A549 treated with RU486 at 1 μM for 4 hours (cell line): ENCODE results near the gene ZNF416. TPM values are rescaled to one million over a fixed set of nuclear protein-coding genes. Genes with fewer than 3 reads are reported as not detected.

Experiments used
- total RNA-seq: library from RNA; stranded (reverse); fragments of 200-300 nt; extraction: Qiagen RNA extraction; gene quantifications from 5 replicates; pipeline ENCODE4 v1.2.3, GENCODE V29; 2022; ENCODE audit warnings: low read depth

Gene ZNF416
- 4.2 to 4.9 TPM (median 4.5 TPM) in 5 replicates for total RNA-seq

GRCh38 chr19:57578487-57579205, at the start of gene ZNF416:
Gene ZNF416, minus strand, starts transcription at chr19:57578911. Its CDS starts 207 bp downstream, at chr19:57578704.

GRCh38 chr19:57613941-57614743, 35.4 kb upstream of the ZNF416 start, which contains the start of gene ZNF134:
Gene ZNF134, plus strand, starts transcription at chr19:57614242. Its CDS starts 5,227 bp downstream, at chr19:57619469.

GRCh38 chr19:57599761-57600383, 21.2 kb upstream of the ZNF416 start, which contains the start of gene ZNF530:
Gene ZNF530, plus strand, starts transcription at chr19:57599885. Its CDS starts 4,461 bp downstream, at chr19:57604346.

GRCh38 chr19:57583521-57584416, 5.1 kb upstream of the ZNF416 start, which contains the start of gene ZIK1:
Gene ZIK1, plus strand, starts transcription at chr19:57584145. Its CDS starts 212 bp downstream, at chr19:57584357.

DNA sequence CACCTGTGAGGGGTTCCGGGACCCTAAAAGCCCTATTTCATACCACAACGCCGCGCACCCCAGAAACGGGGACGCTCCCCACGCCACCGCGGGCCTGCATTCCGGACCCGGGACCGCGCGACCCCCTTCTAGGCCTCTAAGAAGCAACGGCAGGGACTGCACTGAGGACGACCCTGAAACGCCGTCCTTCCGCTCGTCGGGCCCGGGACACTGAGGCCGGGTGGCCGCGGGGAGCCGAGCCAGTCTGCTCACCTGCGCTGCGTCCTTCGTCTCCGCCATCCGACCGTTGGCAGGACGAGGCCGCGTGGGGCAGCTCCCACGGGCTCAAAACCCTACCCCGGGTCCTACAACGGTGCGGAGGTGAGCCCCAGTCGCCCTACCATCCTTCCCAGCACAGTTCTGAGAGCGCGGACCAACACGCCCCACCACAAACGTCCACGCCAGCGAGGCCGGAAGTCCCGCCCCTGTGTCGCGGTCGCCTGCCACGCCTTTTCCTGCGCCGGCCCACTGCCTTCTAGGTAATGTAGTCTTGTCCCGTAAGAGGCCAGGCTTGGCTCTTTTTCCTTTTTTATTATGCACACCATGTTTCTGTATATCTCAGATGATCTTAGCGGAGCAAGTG, 19.2 kb downstream of the ZNF416 start, which contains the start of gene ZNF550:
Gene ZNF550, minus strand, starts transcription at position 460 of the 622 bp plus-strand sequence. Its CDS starts 181 bp downstream, at position 279.

DNA sequence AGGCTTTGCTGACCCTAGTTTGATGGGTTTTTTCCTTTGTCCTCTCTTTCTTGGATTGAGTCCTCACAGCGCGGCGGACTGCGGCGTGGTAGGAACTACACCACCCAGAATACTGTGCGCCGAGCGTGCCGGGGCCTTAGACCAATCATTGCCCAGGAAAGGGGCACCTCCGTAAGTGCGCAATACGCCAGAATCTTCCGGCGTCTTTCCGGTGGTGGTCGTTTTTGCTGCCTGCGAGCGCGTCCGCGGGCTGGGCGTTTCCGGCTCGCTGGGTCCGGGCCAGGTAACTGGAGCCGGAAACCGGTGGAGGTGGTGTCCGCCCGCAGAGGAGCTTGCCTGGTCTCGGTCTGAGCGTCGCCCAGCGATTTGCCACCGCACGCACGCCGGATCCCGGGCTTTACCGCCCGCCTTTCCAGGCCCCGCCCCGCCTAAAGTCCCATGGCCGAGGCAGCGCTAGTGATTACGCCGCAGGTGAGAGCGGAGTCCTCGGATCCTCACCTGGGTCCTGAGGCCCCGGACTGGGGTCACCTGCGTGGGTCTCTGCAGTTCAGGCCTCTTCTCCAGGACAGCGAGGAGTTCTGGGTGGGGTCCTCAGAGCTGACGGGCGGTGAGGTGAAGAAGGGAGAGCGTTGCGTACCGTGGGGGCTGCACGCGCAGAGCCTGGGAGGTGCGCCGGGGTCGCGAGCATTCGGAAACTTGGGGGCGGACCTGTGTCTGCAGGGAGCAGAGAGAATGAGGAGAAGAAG, 51.4 kb downstream of the ZNF416 start, which contains the start of gene ZNF549:
Gene ZNF549, plus strand, starts transcription at position 221 of the 746 bp plus-strand sequence. Its CDS starts 218 bp downstream, at position 439.

Other genes with a start within 250 kb of the ZNF416 start
- 1.7 to 2.1 TPM (median 2.1 TPM) in 5 replicates for gene ZNF304, start 227.6 kb downstream of the ZNF416 start, total RNA-seq
- 14.3 to 17.8 TPM (median 15.6 TPM) in 5 replicates for gene TRAPPC2B, start 215.4 kb downstream of the ZNF416 start, total RNA-seq
- 1.4 to 2.0 TPM (median 1.6 TPM) in 5 replicates for gene ZNF547, start 215.4 kb downstream of the ZNF416 start, total RNA-seq
- gene ZNF548, start 189.1 kb downstream of the ZNF416 start, total RNA-seq: 2.9 to 4.0 TPM (median 3.5 TPM) in 5 replicates
- 2.9 to 6.8 TPM (median 4.8 TPM) in 5 replicates for gene ZNF17, start 167.8 kb downstream of the ZNF416 start, total RNA-seq
- 13.7 to 16.8 TPM (median 15.4 TPM) in 5 replicates for gene ZNF749, start 143.6 kb downstream of the ZNF416 start, total RNA-seq
- gene VN1R1, start 121.8 kb downstream of the ZNF416 start, total RNA-seq: 0.06 to 0.13 TPM in 2 of 5 replicates, not detected in the others
- gene ZNF772, start 101.3 kb downstream of the ZNF416 start, total RNA-seq: 0.83 to 1.5 TPM (median 1.2 TPM) in 5 replicates
- 4.6 to 7.6 TPM (median 6.7 TPM) in 5 replicates for gene ZNF419, start 91.2 kb downstream of the ZNF416 start, total RNA-seq
- 4.6 to 7.1 TPM (median 4.8 TPM) in 5 replicates for gene ZNF773, start 79.0 kb downstream of the ZNF416 start, total RNA-seq
- gene ZNF549, start 51.6 kb downstream of the ZNF416 start, total RNA-seq: 1.3 to 2.0 TPM (median 1.6 TPM) in 5 replicates
- 2.1 to 4.4 TPM (median 4.2 TPM) in 5 replicates for gene ZNF550, start 19.0 kb downstream of the ZNF416 start, total RNA-seq
- gene ZIK1, start 5.2 kb upstream of the ZNF416 start, total RNA-seq: 0.06 TPM in 1 of 5 replicates, not detected in the others
- gene ZNF530, start 21.0 kb upstream of the ZNF416 start, total RNA-seq: 4.1 to 4.8 TPM (median 4.4 TPM) in 5 replicates
- 5.3 to 9.1 TPM (median 8.5 TPM) in 5 replicates for gene ZNF134, start 35.3 kb upstream of the ZNF416 start, total RNA-seq
- 5.4 to 6.4 TPM (median 6.0 TPM) in 5 replicates for gene ZNF211, start 54.3 kb upstream of the ZNF416 start, total RNA-seq
- gene ZSCAN4, start 90.0 kb upstream of the ZNF416 start, total RNA-seq: not detected in 5 replicates
- gene ZNF551, start 103.1 kb upstream of the ZNF416 start, total RNA-seq: 5.4 to 6.2 TPM (median 6.0 TPM) in 5 replicates
- gene ZNF154, start 130.3 kb upstream of the ZNF416 start, total RNA-seq: not detected in 5 replicates
- 0.73 to 1.0 TPM (median 0.80 TPM) in 5 replicates for gene ZNF671, start 148.7 kb upstream of the ZNF416 start, total RNA-seq
- 4.3 to 6.2 TPM (median 5.1 TPM) in 5 replicates for gene ZNF776, start 167.9 kb upstream of the ZNF416 start, total RNA-seq
- 5.6 to 7.8 TPM (median 6.4 TPM) in 5 replicates for gene ZNF586, start 190.8 kb upstream of the ZNF416 start, total RNA-seq
- 4.5 to 6.3 TPM (median 5.4 TPM) in 5 replicates for gene ZNF552, start 236.0 kb upstream of the ZNF416 start, total RNA-seq